GM21529 (cell line): ENCODE measurements around the gene BMS1.
"Not testable (repeated sequence)": the region's sequence is repeated elsewhere in the genome, so short reads cannot be mapped to it uniquely, and the experiment has no call there.

Source experiments
- ATAC-seq: cut with Tn5 transposase; IDR thresholded peaks from one replicate; pipeline ENCODE4 v1.9.1; 2021; ENCODE audit not compliant: unreplicated experiment

Gene BMS1

GRCh38 chr10:42862801-42863200 is 80.2 kb downstream of the BMS1 start:
- not testable (repeated sequence) for ATAC-seq

- ATAC-seq: no peak
Observed at GRCh38 chr10:42864575-42864974, 82.0 kb downstream of the BMS1 start.

- no peak for ATAC-seq
Observed at GRCh38 chr10:42865716-42866114, 83.1 kb downstream of the BMS1 start.

- peak; percentile 70 for ATAC-seq
Observed at GRCh38 chr10:42866115-42866995, 83.8 kb downstream of the BMS1 start.

- no peak for ATAC-seq
Observed at GRCh38 chr10:42867571-42867970, 85.0 kb downstream of the BMS1 start.

- no peak for ATAC-seq
Observed at GRCh38 chr10:42868530-42868929, 85.9 kb downstream of the BMS1 start.

- ATAC-seq: no peak
Observed at GRCh38 chr10:42869977-42870350, 87.4 kb downstream of the BMS1 start.

- ATAC-seq: not testable (repeated sequence)
Observed at GRCh38 chr10:42871138-42871641, 88.6 kb downstream of the BMS1 start.

GRCh38 chr10:42871823-42872222 is 89.2 kb downstream of the BMS1 start:
- ATAC-seq: no peak

GRCh38 chr10:42872865-42873435 is 90.4 kb downstream of the BMS1 start:
- ATAC-seq: no peak

GRCh38 chr10:42874713-42875387 is 92.3 kb downstream of the BMS1 start:
- no peak for ATAC-seq

- ATAC-seq: no peak
Observed at GRCh38 chr10:42875388-42875755, 92.8 kb downstream of the BMS1 start.

- no peak for ATAC-seq
Observed at GRCh38 chr10:42875798-42876341, 93.3 kb downstream of the BMS1 start.

- no peak for ATAC-seq
Observed at GRCh38 chr10:42876476-42876875, 93.9 kb downstream of the BMS1 start.

- no peak for ATAC-seq
Observed at GRCh38 chr10:42876945-42877344, 94.3 kb downstream of the BMS1 start.

GRCh38 chr10:42877496-42878030 is 95.0 kb downstream of the BMS1 start:
- no peak for ATAC-seq

- no peak for ATAC-seq
Observed at GRCh38 chr10:42878134-42878820, 95.7 kb downstream of the BMS1 start.

- ATAC-seq: no peak
Observed at GRCh38 chr10:42878821-42879195, 96.2 kb downstream of the BMS1 start.

- ATAC-seq: no peak
Observed at GRCh38 chr10:42879380-42880254, 97.0 kb downstream of the BMS1 start.

- ATAC-seq: no peak
Observed at GRCh38 chr10:42880255-42880620, 97.6 kb downstream of the BMS1 start.
